Upper lobe of left lung (tissue), 6 donors: ENCODE measurements around the gene BORCS5. TPM values are rescaled to one million over a fixed set of nuclear protein-coding genes. Genes with fewer than 3 reads are reported as not detected.

Experiments used
- ATAC-seq, 2 donors: fragments of 200-7000 bp; cut with Tn5 transposase; one replicate each; pipeline ENCODE4 v1.9.1; 2022; ENCODE audit warnings: mild to moderate bottlenecking in 2 of 2, moderate library complexity in 2 of 2; ENCODE audit not compliant: low FRiP score in 2 of 2
- DNase-seq, 2 donors: peaks; one replicate each; pipeline ENCODE4 v3.0.0-alpha.2; 2019 to 2020
- H3K27ac ChIP-seq, 4 donors: fragments of 200-600 bp; sonication (generic); one replicate each; pipeline ENCODE4 v1.5.1; 2016 to 2019
- H3K27me3 ChIP-seq, 4 donors: fragments of 200-600 bp; sonication (generic); one replicate each; pipeline ENCODE4 v1.5.1; 2017 to 2019
- H3K36me3 ChIP-seq, 4 donors: fragments of 200-600 bp; sonication (generic); one replicate each; pipeline ENCODE4 v1.5.1; 2016 to 2019
- H3K4me1 ChIP-seq, 4 donors: fragments of 200-600 bp; sonication (generic); one replicate each; pipeline ENCODE4 v1.5.1; 2018 to 2019
- H3K4me3 ChIP-seq, 4 donors: fragments of 200-600 bp; sonication (generic); one replicate each; pipeline ENCODE4 v1.5.1; 2017 to 2019; ENCODE audit warnings: mild to moderate bottlenecking in 2 of 4, moderate library complexity in 1 of 4
- H3K9me3 ChIP-seq, 4 donors: fragments of 200-600 bp; sonication (generic); one replicate each; pipeline ENCODE4 v1.5.1; 2018 to 2019
- EP300 ChIP-seq, 4 donors: sonication (generic); formaldehyde crosslinking; IDR thresholded peaks; one replicate each; pipeline ENCODE4 v1.5.1; 2017; ENCODE audit warnings: antibody characterized with exemption in 4 of 4, control low read depth in 2 of 4
- POLR2A ChIP-seq, 4 donors: fragments of 450-650 bp; IDR thresholded peaks; one replicate each; pipeline ENCODE4 v1.5.1; 2016 to 2017; ENCODE audit warnings: antibody characterized with exemption in 4 of 4, mild to moderate bottlenecking in 2 of 4
- POLR2AphosphoS5 ChIP-seq, 2 donors: sonication (generic); formaldehyde crosslinking; IDR thresholded peaks; one replicate each; pipeline ENCODE4 v1.5.1; 2017; ENCODE audit warnings: antibody characterized with exemption in 2 of 2
- WGBS, 2 donors: methylation state at CpG; one replicate each; pipeline ENCODE4 v1.1.5; 2017 to 2018; 5-methylcytosine and 5-hydroxymethylcytosine counted together
- total RNA-seq, 6 donors: library from RNA; depleted of rRNA in 4 of 6; stranded (reverse); fragments of >200 nt in 4 of 6; gene quantifications; one replicate each; pipeline versions ENCODE4 v1.1.0 to v1.2.1, GENCODE V29; 2016 to 2021
- TF ChIP-seq, protein P1 (sequence below), 6 experiments: fragments of 450-650 bp in 4 of 6; fragments of 200-600 bp in 2 of 6; sonication (generic) in 2 of 6; IDR thresholded peaks; one replicate each; pipeline ENCODE4 v1.5.1; 2016 to 2019; ENCODE audit warnings: antibody characterized with exemption in 6 of 6
- donor health status: DM: no; HTN: no; CAD: no; lungs with moderate emphysema.
- donor health status: DM: no; HTN: yes; CAD: no; lungs with severe emphysema.

The BORCS5 gene
- total RNA-seq, 6 donors from 2014 or later = 7.3 to 105 (median 10.7) TPM

DNA sequence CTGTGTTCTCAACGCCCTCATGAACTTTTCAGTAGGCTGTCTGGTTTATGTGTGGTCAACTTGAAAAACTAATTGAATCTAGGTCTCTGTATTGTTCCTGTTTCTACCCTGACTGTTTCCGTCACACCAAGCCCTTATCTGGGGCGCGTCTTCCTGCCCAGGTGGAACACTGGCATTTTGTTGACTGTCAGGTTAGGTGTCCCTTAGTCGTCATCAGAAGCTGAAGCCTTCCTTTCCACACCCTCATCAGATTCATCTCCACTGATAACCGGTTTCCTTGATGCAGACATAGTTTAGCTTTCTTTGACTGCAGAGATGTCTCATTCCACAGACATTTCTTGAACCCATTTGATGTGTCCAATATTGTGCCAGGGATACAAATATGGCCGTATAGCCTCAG is 109.3 kb downstream of the BORCS5 start:
- peak overlapping the region in 1 of 4 donors; percentile 42 for H3K27ac ChIP-seq
- peaks cover 0 to 11% (median 5%) of the 10 kb centered on the region in 4 donors for H3K4me1 ChIP-seq
- ATAC-seq (no peak), DNase-seq (no peak)
- H3K27me3 ChIP-seq = no peaks in the 10 kb centered on the region
- peak in 1 of 4 donors; percentile 54 for TF ChIP-seq POLR2A (IDR thresholded peaks at IDR 0.05)
- no peak for TF ChIP-seq EP300 (IDR thresholded peaks at IDR 0.05)
- TF ChIP-seq POLR2AphosphoS5 (IDR thresholded peaks at IDR 0.05) = peak in 1 of 2 donors; percentile 10
- WGBS, 2 donors = 80 to 83% methylated on average over 7 of the region's 7 CpGs
- H3K4me3 ChIP-seq = no peak overlapping the region
- H3K9me3 ChIP-seq = no peaks in the 10 kb centered on the region
- peaks cover 0 to 12% (median 5%) of the 10 kb centered on the region in 4 donors for H3K36me3 ChIP-seq

DNA sequence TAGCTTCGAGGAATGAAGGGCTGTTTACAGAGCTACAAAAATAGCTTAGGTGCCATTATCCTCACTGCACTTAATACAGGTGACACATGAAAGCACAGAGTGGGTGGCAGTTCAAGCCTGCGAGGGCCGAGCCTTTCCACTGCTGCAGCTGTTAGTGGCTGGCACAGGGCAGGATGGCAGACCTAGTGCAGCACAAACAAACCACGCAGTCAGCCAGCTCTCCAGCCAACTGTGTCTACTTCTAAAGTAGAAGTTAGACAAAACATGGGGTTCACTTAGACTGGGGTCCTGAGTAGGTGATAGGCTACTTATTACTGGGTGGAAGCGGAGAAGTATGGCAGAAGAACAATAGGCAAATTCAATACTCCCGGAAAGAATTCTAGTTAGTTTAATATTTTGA is 110.4 kb downstream of the BORCS5 start:
- Histone ChIP-seq H3K27me3 (no peaks in the 10 kb centered on the region), H3K4me3 (no peak overlapping the region), H3K27ac (peak overlapping the region in 2 of 4 donors; percentile 32 to 69), H3K36me3 (peaks cover 0 to 12% (median 5%) of the 10 kb centered on the region in 4 donors), H3K9me3 (no peaks in the 10 kb centered on the region), H3K4me1 (peaks cover 0 to 11% (median 5%) of the 10 kb centered on the region in 4 donors)
- 86 to 89% methylated on average over 6 of the region's 6 CpGs for WGBS, 2 donors
- DNase-seq (no peak), ATAC-seq (peak in 1 of 2 donors; percentile 34)
- TF ChIP-seq POLR2AphosphoS5 (IDR thresholded peaks at IDR 0.05) = no peak

DNA sequence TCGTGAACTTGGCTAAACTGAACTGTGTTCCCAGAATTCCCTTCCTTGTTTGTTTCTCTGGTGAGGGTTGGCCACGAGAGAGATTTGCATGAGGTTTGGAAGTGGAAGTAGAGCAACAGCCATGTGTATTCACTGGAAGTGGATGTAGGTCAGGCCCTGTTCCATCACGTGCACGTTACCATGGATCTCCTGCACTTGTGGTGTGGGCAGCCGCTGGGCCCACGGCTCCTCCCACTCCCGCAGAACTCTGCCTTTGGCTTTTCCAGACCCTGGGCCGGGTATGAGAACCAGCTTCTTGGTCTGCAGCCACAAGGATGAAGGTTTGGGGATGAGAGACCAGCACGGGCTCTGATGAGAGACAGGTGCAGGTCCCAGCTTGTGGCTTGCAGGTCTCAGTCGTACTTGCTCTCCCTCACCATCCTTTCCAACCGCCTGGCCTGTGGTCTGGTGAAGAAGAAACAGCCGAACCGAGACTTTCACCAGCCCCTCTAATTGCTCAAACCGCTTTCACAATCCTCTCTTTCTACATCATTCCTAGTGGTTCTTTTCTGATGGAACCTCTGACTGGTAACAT is 110.9 kb downstream of the BORCS5 start:
- Histone ChIP-seq H3K36me3 (peaks cover 0 to 12% (median 5%) of the 10 kb centered on the region in 4 donors), H3K27ac (peak overlapping the region in 3 of 4 donors; percentile 32 to 69 (median 57)), H3K27me3 (no peaks in the 10 kb centered on the region), H3K4me3 (no peak overlapping the region), H3K4me1 (peaks cover 0 to 11% (median 5%) of the 10 kb centered on the region in 4 donors), H3K9me3 (no peaks in the 10 kb centered on the region)
- peak; percentile 67 to 76 for DNase-seq
- ATAC-seq = peak; percentile 54 to 66
- peak in 1 of 4 donors; percentile 31 for TF ChIP-seq POLR2A (IDR thresholded peaks at IDR 0.05)
- no peak for TF ChIP-seq EP300 (IDR thresholded peaks at IDR 0.05)
- TF ChIP-seq, protein P1, sequence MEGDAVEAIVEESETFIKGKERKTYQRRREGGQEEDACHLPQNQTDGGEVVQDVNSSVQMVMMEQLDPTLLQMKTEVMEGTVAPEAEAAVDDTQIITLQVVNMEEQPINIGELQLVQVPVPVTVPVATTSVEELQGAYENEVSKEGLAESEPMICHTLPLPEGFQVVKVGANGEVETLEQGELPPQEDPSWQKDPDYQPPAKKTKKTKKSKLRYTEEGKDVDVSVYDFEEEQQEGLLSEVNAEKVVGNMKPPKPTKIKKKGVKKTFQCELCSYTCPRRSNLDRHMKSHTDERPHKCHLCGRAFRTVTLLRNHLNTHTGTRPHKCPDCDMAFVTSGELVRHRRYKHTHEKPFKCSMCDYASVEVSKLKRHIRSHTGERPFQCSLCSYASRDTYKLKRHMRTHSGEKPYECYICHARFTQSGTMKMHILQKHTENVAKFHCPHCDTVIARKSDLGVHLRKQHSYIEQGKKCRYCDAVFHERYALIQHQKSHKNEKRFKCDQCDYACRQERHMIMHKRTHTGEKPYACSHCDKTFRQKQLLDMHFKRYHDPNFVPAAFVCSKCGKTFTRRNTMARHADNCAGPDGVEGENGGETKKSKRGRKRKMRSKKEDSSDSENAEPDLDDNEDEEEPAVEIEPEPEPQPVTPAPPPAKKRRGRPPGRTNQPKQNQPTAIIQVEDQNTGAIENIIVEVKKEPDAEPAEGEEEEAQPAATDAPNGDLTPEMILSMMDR (IDR thresholded peaks at IDR 0.05) = no peak
- TF ChIP-seq POLR2AphosphoS5 (IDR thresholded peaks at IDR 0.05) = peak in 1 of 2 donors; percentile 37
- 55 to 68% methylated on average over 11 to 14 of the region's 14 CpGs for WGBS, 2 donors

DNA sequence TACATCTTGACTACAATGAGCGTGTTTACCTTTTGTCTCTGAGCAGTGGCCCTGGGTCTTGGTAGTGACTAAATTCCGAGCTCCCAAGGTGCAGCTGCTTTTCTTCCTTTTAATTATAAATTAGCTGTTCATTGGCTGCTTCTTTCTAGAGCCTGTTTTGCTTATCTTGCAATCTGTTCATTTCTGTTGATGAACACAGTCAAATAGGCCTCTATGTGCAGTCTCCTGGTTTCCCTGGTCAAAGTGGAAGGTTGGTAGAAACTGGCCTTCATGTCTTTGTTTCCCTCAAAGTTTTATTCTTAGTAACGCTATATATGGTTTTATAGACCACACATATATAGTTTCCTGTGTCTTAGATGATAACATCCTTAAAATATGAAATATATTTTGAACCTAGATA is 111.7 kb downstream of the BORCS5 start:
- H3K36me3 ChIP-seq = peaks cover 0 to 12% (median 5%) of the 10 kb centered on the region in 4 donors
- TF ChIP-seq POLR2A (IDR thresholded peaks at IDR 0.05) (no peak), POLR2AphosphoS5 (IDR thresholded peaks at IDR 0.05) (no peak), EP300 (IDR thresholded peaks at IDR 0.05) (no peak)
- TF ChIP-seq, protein P1 (IDR thresholded peaks at IDR 0.05) = no peak
- peak overlapping the region in 2 of 4 donors; percentile 57 to 69 for H3K27ac ChIP-seq
- H3K4me3 ChIP-seq = no peak overlapping the region
- ATAC-seq (no peak), DNase-seq (no peak)
- WGBS, 2 donors = 92 to 96% methylated on average over 3 of the region's 3 CpGs
- no peaks in the 10 kb centered on the region for H3K27me3 ChIP-seq
- H3K9me3 ChIP-seq = no peaks in the 10 kb centered on the region
- H3K4me1 ChIP-seq = peaks cover 0 to 11% (median 5%) of the 10 kb centered on the region in 4 donors

DNA sequence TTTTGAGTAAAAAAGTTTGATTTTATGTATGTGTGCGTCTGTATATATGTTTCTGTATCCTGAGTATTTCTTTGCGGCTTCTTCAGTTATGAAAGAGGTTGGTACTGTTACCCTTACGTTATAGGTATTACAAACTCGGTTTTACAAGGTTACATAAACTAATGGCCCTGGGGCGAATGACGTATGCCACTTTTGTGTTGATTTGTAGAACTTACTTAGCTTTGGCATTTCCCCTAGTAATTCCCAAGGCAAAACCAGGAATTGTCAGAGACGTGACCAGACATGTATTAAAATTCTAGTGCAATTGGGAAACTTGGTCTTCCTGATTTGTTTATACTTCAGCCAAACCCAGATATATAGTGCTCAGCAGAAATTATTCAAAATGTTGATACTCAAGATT is 112.5 kb downstream of the BORCS5 start:
- H3K4me1 ChIP-seq = peaks cover 0 to 11% (median 5%) of the 10 kb centered on the region in 4 donors
- H3K27me3 ChIP-seq = no peaks in the 10 kb centered on the region
- H3K9me3 ChIP-seq = no peaks in the 10 kb centered on the region
- no peak for ATAC-seq
- TF ChIP-seq POLR2AphosphoS5 (IDR thresholded peaks at IDR 0.05) (no peak), EP300 (IDR thresholded peaks at IDR 0.05) (no peak), POLR2A (IDR thresholded peaks at IDR 0.05) (no peak)
- TF ChIP-seq, protein P1 (IDR thresholded peaks at IDR 0.05) = no peak
- H3K27ac ChIP-seq = no peak overlapping the region
- WGBS, 2 donors = 86 to 89% methylated on average over 7 of the region's 7 CpGs
- H3K36me3 ChIP-seq = peaks cover 0 to 18% (median 5%) of the 10 kb centered on the region in 4 donors
- no peak overlapping the region for H3K4me3 ChIP-seq
- no peak for DNase-seq
